Natural killer cell treated with Interleukin-12 subunit alpha and Interleukin-12 subunit beta and Interleukin-15 and Interleukin-18, amount 100 ng/mL, for 72 hours (primary cell): Measurements from ENCODE around the gene RIMBP3B. TPM values are rescaled to one million over a fixed set of nuclear protein-coding genes. Genes with fewer than 3 reads are reported as not detected.
"Not testable (repeated sequence)": the region's sequence is repeated elsewhere in the genome, so short reads cannot be mapped to it uniquely, and the experiment has no call there.

Experiments used
- ATAC-seq, 2 donors: fragments of 150-1000 bp; cut with Tn5 transposase in 1 of 2; sonication (Bioruptor Pico), chemical (Tn5 transposase) in 1 of 2; 2 replicates each; pipeline ENCODE4 v1.10.0; 2021
- DNase-seq: peaks from one replicate; pipeline ENCODE4 v3.0.0; 2022; ENCODE audit warnings: low spot score
- H3K27ac Mint-ChIP-seq, 2 donors: 1 replicate in 1 of 2; 2 replicates in 1 of 2; pipeline ENCODE4 v1.8.0; 2022; ENCODE audit warnings: mixed read lengths in 2 of 2, mild to moderate bottlenecking in 1 of 2, moderate library complexity in 1 of 2
- H3K27me3 Mint-ChIP-seq, 2 donors: 1 replicate in 1 of 2; 2 replicates in 1 of 2; pipeline ENCODE4 v1.8.0; 2022; ENCODE audit warnings: mixed read lengths in 2 of 2
- H3K36me3 Mint-ChIP-seq: one replicate; pipeline ENCODE4 v1.8.0; 2022; ENCODE audit warnings: mixed read lengths
- H3K4me1 Mint-ChIP-seq, 2 donors: 1 replicate in 1 of 2; 2 replicates in 1 of 2; pipeline ENCODE4 v1.8.0; 2022; ENCODE audit warnings: low read depth in 2 of 2, mixed read lengths in 2 of 2, mild to moderate bottlenecking in 1 of 2
- H3K4me3 Mint-ChIP-seq: one replicate; pipeline ENCODE4 v1.8.0; 2022; ENCODE audit warnings: mixed read lengths
- H3K9me3 Mint-ChIP-seq: 2 replicates; pipeline ENCODE4 v1.8.0; 2022; ENCODE audit warnings: mixed read lengths
- total RNA-seq, 2 donors: library from RNA; stranded (reverse); gene quantifications; one replicate each; pipeline ENCODE4 v1.2.3, GENCODE V29; 2022

RIMBP3B gene
- total RNA-seq = 1 to 10 TPM in 1 of 2 donors, under 1 TPM in 1; 0.14 to 1.4 TPM

GRCh38 chr22:21383701-21384467 is at the start of gene RIMBP3B:
Gene RIMBP3B (plus strand): TSS chr22:21383751. CDS start chr22:21383859, 108 bp downstream.
- not testable (repeated sequence) for H3K36me3 Mint-ChIP-seq, H3K27me3 Mint-ChIP-seq, H3K4me1 Mint-ChIP-seq, H3K9me3 Mint-ChIP-seq, H3K4me3 Mint-ChIP-seq, H3K27ac Mint-ChIP-seq, DNase-seq
- ATAC-seq = peak; percentile 89 to 95

GRCh38 chr22:21357527-21357926 is 26.0 kb upstream of the RIMBP3B start:
- not testable (repeated sequence) for H3K27ac Mint-ChIP-seq, H3K4me1 Mint-ChIP-seq

GRCh38 chr22:21360525-21360924 is 23.0 kb upstream of the RIMBP3B start:
- not testable (repeated sequence) for H3K4me3 Mint-ChIP-seq, H3K27me3 Mint-ChIP-seq, ATAC-seq, H3K27ac Mint-ChIP-seq, H3K4me1 Mint-ChIP-seq, DNase-seq, H3K9me3 Mint-ChIP-seq, H3K36me3 Mint-ChIP-seq

More at GRCh38 chr22:21357527-21357926, 26.0 kb upstream of the RIMBP3B start:
- H3K27me3 Mint-ChIP-seq, H3K36me3 Mint-ChIP-seq, DNase-seq, H3K4me3 Mint-ChIP-seq, H3K9me3 Mint-ChIP-seq, ATAC-seq: not testable (repeated sequence)

GRCh38 chr22:21362473-21362872 is 21.1 kb upstream of the RIMBP3B start:
- not testable (repeated sequence) for H3K27ac Mint-ChIP-seq, ATAC-seq, H3K36me3 Mint-ChIP-seq, H3K9me3 Mint-ChIP-seq, H3K27me3 Mint-ChIP-seq, H3K4me1 Mint-ChIP-seq, DNase-seq, H3K4me3 Mint-ChIP-seq

- H3K27ac Mint-ChIP-seq = not testable (repeated sequence)
Observed at GRCh38 chr22:21363061-21363460, 20.5 kb upstream of the RIMBP3B start.

GRCh38 chr22:21363803-21364202 is 19.7 kb upstream of the RIMBP3B start:
- H3K27ac Mint-ChIP-seq, H3K36me3 Mint-ChIP-seq, H3K9me3 Mint-ChIP-seq, H3K4me3 Mint-ChIP-seq, H3K27me3 Mint-ChIP-seq, DNase-seq, H3K4me1 Mint-ChIP-seq: not testable (repeated sequence)
- ATAC-seq = peak in 1 of 2 donors; percentile 25

More at GRCh38 chr22:21363061-21363460, 20.5 kb upstream of the RIMBP3B start:
- ATAC-seq, H3K27me3 Mint-ChIP-seq, H3K4me3 Mint-ChIP-seq, DNase-seq, H3K36me3 Mint-ChIP-seq, H3K4me1 Mint-ChIP-seq, H3K9me3 Mint-ChIP-seq: not testable (repeated sequence)

- H3K4me1 Mint-ChIP-seq, H3K4me3 Mint-ChIP-seq, H3K36me3 Mint-ChIP-seq, ATAC-seq, H3K27me3 Mint-ChIP-seq, H3K27ac Mint-ChIP-seq, H3K9me3 Mint-ChIP-seq, DNase-seq: not testable (repeated sequence)
Observed at GRCh38 chr22:21364362-21364761, 19.2 kb upstream of the RIMBP3B start.

GRCh38 chr22:21365337-21365736 is 18.2 kb upstream of the RIMBP3B start:
- H3K27ac Mint-ChIP-seq, DNase-seq, ATAC-seq, H3K36me3 Mint-ChIP-seq, H3K27me3 Mint-ChIP-seq, H3K9me3 Mint-ChIP-seq, H3K4me1 Mint-ChIP-seq, H3K4me3 Mint-ChIP-seq: not testable (repeated sequence)

- not testable (repeated sequence) for ATAC-seq, H3K36me3 Mint-ChIP-seq, H3K9me3 Mint-ChIP-seq, H3K27ac Mint-ChIP-seq, H3K4me3 Mint-ChIP-seq, DNase-seq, H3K4me1 Mint-ChIP-seq, H3K27me3 Mint-ChIP-seq
Observed at GRCh38 chr22:21368603-21369310, 14.8 kb upstream of the RIMBP3B start.

- not testable (repeated sequence) for H3K4me1 Mint-ChIP-seq, ATAC-seq, H3K9me3 Mint-ChIP-seq, DNase-seq, H3K4me3 Mint-ChIP-seq, H3K27ac Mint-ChIP-seq, H3K27me3 Mint-ChIP-seq, H3K36me3 Mint-ChIP-seq
Observed at GRCh38 chr22:21375880-21376279, 7.7 kb upstream of the RIMBP3B start.

GRCh38 chr22:21384468-21385357 is 1.2 kb downstream of the RIMBP3B start:
- H3K36me3 Mint-ChIP-seq, H3K27me3 Mint-ChIP-seq, H3K4me1 Mint-ChIP-seq, H3K4me3 Mint-ChIP-seq, H3K9me3 Mint-ChIP-seq, H3K27ac Mint-ChIP-seq, DNase-seq: not testable (repeated sequence)
- peak; percentile 72 to 75 for ATAC-seq

- H3K4me3 Mint-ChIP-seq, H3K9me3 Mint-ChIP-seq, DNase-seq, H3K27me3 Mint-ChIP-seq, H3K27ac Mint-ChIP-seq, H3K36me3 Mint-ChIP-seq, H3K4me1 Mint-ChIP-seq, ATAC-seq: not testable (repeated sequence)
Observed at GRCh38 chr22:21389480-21389879, 5.9 kb downstream of the RIMBP3B start.

- not testable (repeated sequence) for H3K27ac Mint-ChIP-seq, H3K4me1 Mint-ChIP-seq, H3K36me3 Mint-ChIP-seq, H3K4me3 Mint-ChIP-seq, H3K27me3 Mint-ChIP-seq, H3K9me3 Mint-ChIP-seq, DNase-seq, ATAC-seq
Observed at GRCh38 chr22:21390013-21390412, 6.5 kb downstream of the RIMBP3B start.

- H3K9me3 Mint-ChIP-seq, ATAC-seq, DNase-seq, H3K4me1 Mint-ChIP-seq, H3K27me3 Mint-ChIP-seq, H3K4me3 Mint-ChIP-seq, H3K36me3 Mint-ChIP-seq, H3K27ac Mint-ChIP-seq: not testable (repeated sequence)
Observed at GRCh38 chr22:21394613-21395012, 11.1 kb downstream of the RIMBP3B start.
